Calu3 (cell line): ENCODE data around the gene STOML3. TPM values are rescaled to one million over a fixed set of nuclear protein-coding genes. Genes with fewer than 3 reads are reported as not detected.
"Not testable (repeated sequence)": the region's sequence is repeated elsewhere in the genome, so short reads cannot be mapped to it uniquely, and the experiment has no call there.

Experiments used
- BruUV-seq: library from RNA; stranded (reverse); fragments of 400-500 nt; replicated peaks from 2 replicates; lab custom pipeline; 2021; lab: Mats Ljungman, UMichigan
- CTCF ChIA-PET: fragments of 300-600 bp; sonication (Branson Sonifier 250); formaldehyde crosslinking; loops from one replicate; lab custom pipeline; 2022; ENCODE audit warnings: antibody characterized with exemption; lab: Charles Lee
- DNase-seq: peaks from one replicate; pipeline ENCODE4 v3.0.0; 2022
- H3K27ac Mint-ChIP-seq: one replicate; pipeline ENCODE4 v1.8.0; 2022; ENCODE audit warnings: mixed read lengths; ENCODE audit not compliant: unreplicated experiment
- H3K27me3 Mint-ChIP-seq: one replicate; pipeline ENCODE4 v1.8.0; 2022; ENCODE audit warnings: mixed read lengths; ENCODE audit not compliant: unreplicated experiment
- H3K36me3 Mint-ChIP-seq: one replicate; pipeline ENCODE4 v1.8.0; 2022; ENCODE audit warnings: mild to moderate bottlenecking, moderate library complexity, mixed read lengths; ENCODE audit not compliant: insufficient read depth, unreplicated experiment
- H3K4me1 Mint-ChIP-seq: one replicate; pipeline ENCODE4 v1.8.0; 2022; ENCODE audit warnings: mild to moderate bottlenecking, low read depth, mixed read lengths; ENCODE audit not compliant: unreplicated experiment
- H3K4me3 Mint-ChIP-seq: one replicate; pipeline ENCODE4 v1.8.0; 2022; ENCODE audit warnings: mild to moderate bottlenecking, low read depth, moderate library complexity, mixed read lengths; ENCODE audit not compliant: unreplicated experiment
- H3K9me3 Mint-ChIP-seq: one replicate; pipeline ENCODE4 v1.8.0; 2022; ENCODE audit warnings: low read depth, mixed read lengths; ENCODE audit not compliant: unreplicated experiment
- CTCF ChIP-seq: fragments of 200-600 bp; IDR thresholded peaks from one replicate; pipeline ENCODE4 v1.8.0; 2022; ENCODE audit warnings: antibody characterized with exemption; ENCODE audit not compliant: unreplicated experiment
- intact Hi-C: fragments of 100-400 bp; cut with micrococcal nuclease; formaldehyde crosslinking; loops from one replicate; pipeline ENCODE4 v1.10.0; 2022; ENCODE audit not compliant: unreplicated experiment
- total RNA-seq: library from RNA; stranded (reverse); gene quantifications from 2 replicates; pipeline ENCODE4 v1.2.3, GENCODE V29; 2022

STOML3 gene
- total RNA-seq, 1 experiment from 2014 or later, result not detected

GRCh38 chr13:39016087-39016486 lies 25.5 kb upstream of the STOML3 start:
- Mint-ChIP-seq H3K4me3 (no peak overlapping the region), H3K9me3 (no peaks in the 10 kb centered on the region), H3K27ac (no peak overlapping the region), H3K4me1 (no peaks in the 10 kb centered on the region), H3K27me3 (no peaks in the 10 kb centered on the region), H3K36me3 (peaks cover 32% of the 10 kb centered on the region)
- TF ChIP-seq CTCF, result no peak
- no TSS peak for BruUV-seq
- intact Hi-C loops, result no loop called here
- CTCF ChIA-PET, result no interaction called here
- no peak for DNase-seq

DNA sequence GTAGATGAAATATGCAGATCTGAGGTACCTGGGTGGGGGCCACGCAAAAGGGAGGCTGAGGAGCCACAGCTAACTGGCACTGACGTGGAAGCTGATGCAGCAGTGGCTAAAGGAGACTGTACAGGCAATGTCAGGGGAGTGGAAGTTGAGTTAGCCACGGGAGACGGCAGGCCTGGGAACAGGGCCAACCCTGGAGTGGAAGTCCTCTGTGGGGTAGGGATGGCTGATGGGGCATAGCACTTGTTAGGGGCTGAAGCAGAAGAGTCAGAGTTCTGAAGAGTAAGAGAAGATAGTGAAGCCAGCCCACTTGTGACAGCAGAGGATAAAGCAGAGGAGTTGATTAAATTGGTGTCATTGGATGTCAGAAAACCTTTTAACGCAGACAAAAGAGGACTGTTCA lies 22.8 kb upstream of the STOML3 start:
- no peak for TF ChIP-seq CTCF
- no peak for DNase-seq
- intact Hi-C loops, result no loop called here
- CTCF ChIA-PET, result no interaction called here
- no peaks in the 10 kb centered on the region for H3K9me3 Mint-ChIP-seq
- no peaks in the 10 kb centered on the region for H3K4me1 Mint-ChIP-seq
- peak overlapping the region; percentile 40 for H3K27ac Mint-ChIP-seq
- no peak overlapping the region for H3K4me3 Mint-ChIP-seq
- peaks cover 21% of the 10 kb centered on the region for H3K36me3 Mint-ChIP-seq
- BruUV-seq, result no TSS peak
- no peaks in the 10 kb centered on the region for H3K27me3 Mint-ChIP-seq

- BruUV-seq, result no TSS peak
- Mint-ChIP-seq H3K4me3 (no peak overlapping the region), H3K4me1 (no peaks in the 10 kb centered on the region), H3K9me3 (no peaks in the 10 kb centered on the region), H3K27ac (no peak overlapping the region), H3K27me3 (no peaks in the 10 kb centered on the region), H3K36me3 (peaks cover 19% of the 10 kb centered on the region)
- TF ChIP-seq CTCF, result no peak
- no peak for DNase-seq
- intact Hi-C loops, result no loop called here
- CTCF ChIA-PET, result no interaction called here
Observed at GRCh38 chr13:39012608-39013007, 22.0 kb upstream of the STOML3 start.

DNA sequence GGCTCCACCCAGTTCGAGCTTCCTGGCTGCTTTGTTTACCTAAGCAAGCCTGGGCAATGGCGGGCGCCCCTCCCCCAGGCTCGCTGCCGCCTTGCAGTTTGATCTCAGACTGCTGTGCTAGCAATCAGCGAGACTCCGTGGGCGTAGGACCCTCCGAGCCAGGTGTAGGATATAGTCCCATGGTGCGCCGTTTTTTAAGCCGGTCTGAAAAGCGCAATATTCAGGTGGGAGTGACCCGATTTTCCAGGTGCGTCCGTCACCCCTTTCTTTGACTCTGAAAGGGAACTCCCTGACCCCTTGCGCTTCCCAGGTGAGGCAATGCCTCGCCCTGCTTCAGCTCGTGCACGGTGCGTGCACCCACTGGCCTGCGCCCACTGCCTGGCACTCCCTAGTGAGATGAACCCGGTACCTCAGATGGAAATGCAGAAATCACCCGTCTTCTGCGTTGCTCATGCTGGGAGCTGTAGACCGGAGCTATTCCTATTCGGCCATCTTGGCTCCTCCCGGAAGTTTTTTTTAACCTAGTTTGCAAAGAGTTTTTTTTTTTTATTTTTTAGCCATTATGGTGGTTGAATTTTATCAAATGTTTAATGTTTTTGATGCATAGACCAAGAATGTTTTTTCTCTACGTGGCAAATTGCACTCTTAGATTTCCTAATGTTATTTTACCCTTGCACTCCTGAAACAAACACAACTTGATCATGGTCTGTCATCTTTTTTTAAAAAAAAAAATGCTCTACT lies 15.9 kb upstream of the STOML3 start:
- CTCF ChIA-PET, intact Hi-C loops, H3K4me3 Mint-ChIP-seq, DNase-seq, H3K27me3 Mint-ChIP-seq, H3K36me3 Mint-ChIP-seq, H3K9me3 Mint-ChIP-seq, H3K4me1 Mint-ChIP-seq, H3K27ac Mint-ChIP-seq, BruUV-seq: not testable (repeated sequence)

DNA sequence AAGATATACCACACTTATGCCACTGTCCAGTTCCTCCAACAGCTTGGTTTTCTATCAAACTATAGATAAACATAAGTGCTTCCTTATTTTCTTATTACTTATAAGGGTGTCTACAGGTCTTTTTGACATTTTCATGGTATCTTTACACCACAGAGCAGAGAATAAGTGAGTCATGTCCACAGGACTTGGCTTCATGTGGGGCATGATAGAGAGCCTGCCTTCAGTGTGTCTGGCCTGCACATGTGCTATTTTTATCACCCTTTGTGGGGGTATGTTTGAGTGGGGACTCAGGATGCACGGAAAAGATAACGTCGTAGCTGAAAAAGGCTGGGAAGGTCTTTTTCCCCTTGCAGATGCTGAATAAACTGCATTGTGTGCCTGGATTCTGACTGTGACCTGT lies 8.1 kb upstream of the STOML3 start:
- CTCF ChIA-PET, result no interaction called here

More for the DNA sequence above, 8.1 kb upstream of the STOML3 start:
- H3K4me3 Mint-ChIP-seq, result no peak overlapping the region
- no peaks in the 10 kb centered on the region for H3K36me3 Mint-ChIP-seq
- no peaks in the 10 kb centered on the region for H3K4me1 Mint-ChIP-seq
- H3K27me3 Mint-ChIP-seq, result no peaks in the 10 kb centered on the region
- no peak for DNase-seq
- intact Hi-C loops, result no loop called here
- H3K9me3 Mint-ChIP-seq, result no peaks in the 10 kb centered on the region
- no peak overlapping the region for H3K27ac Mint-ChIP-seq
- no peak for TF ChIP-seq CTCF
- no TSS peak for BruUV-seq
